Endothelial cell of umbilical vein (primary cell): ENCODE measurements around the gene PSORS1C1. TPM values are rescaled to one million over a fixed set of nuclear protein-coding genes. Genes with fewer than 3 reads are reported as not detected.
"Not testable (repeated sequence)": the region's sequence is repeated elsewhere in the genome, so short reads cannot be mapped to it uniquely, and the experiment has no call there.

Experiments used
- BruUV-seq: library from RNA; stranded (reverse); fragments of 400-500 nt; replicated peaks from 2 replicates; lab custom pipeline; 2021; lab: Mats Ljungman, UMichigan
- CTCF ChIA-PET: fragments of 300-600, 350-600 bp; sonication (Branson Sonifier 250); formaldehyde crosslinking; loops from one replicate; lab custom pipeline; 2021; ENCODE audit warnings: antibody characterized with exemption, inconsistent platforms; lab: Charles Lee
- POLR2A ChIA-PET: fragments of 300-600, 350-600 bp; sonication (Branson Sonifier 250); formaldehyde crosslinking; loops from one replicate; lab custom pipeline; 2021; ENCODE audit warnings: antibody characterized with exemption, inconsistent platforms; lab: Charles Lee
- DNase-seq: peaks from one replicate; pipeline ENCODE4 v3.0.0-alpha.2; 2011; ENCODE audit warnings: low read depth, low spot score
- FAIRE-seq: peaks from 2 replicates; lab custom pipeline; 2011; peaks lifted over from hg19 to GRCh38; lab: Jason Lieb, UNC
- H2AFZ ChIP-seq: 2 replicates; pipeline ENCODE4 v1.6.0; 2012; ENCODE audit warnings: low read depth, low read length, control low read depth, inconsistent platforms
- H3K27ac ChIP-seq: 2 replicates; pipeline ENCODE4 v1.5.1; 2011; ENCODE audit warnings: low read depth, mild to moderate bottlenecking, control low read depth, low read length, moderate library complexity; ENCODE audit not compliant: insufficient read depth
- H3K27me3 ChIP-seq, 2 experiments: 2 replicates each; pipeline versions ENCODE4 v1.6.0 to v1.6.1; 2011; ENCODE audit warnings: low read length in 2 of 2, mixed read lengths in 1 of 2; ENCODE audit not compliant: control insufficient read depth in 2 of 2, insufficient read depth in 2 of 2
- H3K36me3 ChIP-seq, 2 experiments: 2 replicates in 1 of 2; 3 replicates in 1 of 2; pipeline ENCODE4 v1.5.1; 2011; ENCODE audit warnings: low read length in 2 of 2, mild to moderate bottlenecking in 1 of 2, moderate library complexity in 1 of 2; ENCODE audit not compliant: control insufficient read depth in 2 of 2, insufficient read depth in 2 of 2; ENCODE audit errors: extremely low read depth in 1 of 2
- H3K4me1 ChIP-seq: 3 replicates; pipeline ENCODE4 v1.5.1; 2011; ENCODE audit warnings: mild to moderate bottlenecking, low read length; ENCODE audit not compliant: control insufficient read depth, insufficient read depth; ENCODE audit errors: extremely low read depth
- H3K4me2 ChIP-seq: 2 replicates; pipeline ENCODE4 v1.6.1; 2011; ENCODE audit warnings: low read length, control low read depth, mixed read lengths; ENCODE audit not compliant: insufficient read depth
- H3K4me3 ChIP-seq, 3 experiments: fragments of 200-600 bp in 1 of 3; sonication (generic), shearing (Covaris generic) in 1 of 3; replicated peaks in 1 of 3; 2 replicates each; pipeline ENCODE4 v1.5.1; 2011 to 2016; ENCODE audit warnings: control low read depth in 3 of 3, low read length in 3 of 3, mild to moderate bottlenecking in 2 of 3, inconsistent platforms in 1 of 3, low read depth in 1 of 3, moderate library complexity in 1 of 3; ENCODE audit not compliant: insufficient read depth in 1 of 3
- H3K79me2 ChIP-seq: 2 replicates; pipeline ENCODE4 v1.6.0; 2012; ENCODE audit warnings: low read length, inconsistent platforms; ENCODE audit not compliant: control insufficient read depth, insufficient read depth
- H3K9ac ChIP-seq: replicated peaks from 2 replicates; pipeline ENCODE3; 2011; ENCODE audit warnings: low read length, control low read depth; ENCODE audit not compliant: insufficient read depth; ENCODE audit errors: extremely low read depth
- H3K9me1 ChIP-seq: replicated peaks from 3 replicates; pipeline ENCODE4 v1.6.0; 2011; ENCODE audit warnings: mild to moderate bottlenecking, low read length; ENCODE audit not compliant: control insufficient read depth, insufficient read depth; ENCODE audit errors: extremely low read depth
- H3K9me3 ChIP-seq: replicated peaks from 2 replicates; pipeline ENCODE4 v1.5.1; 2012; ENCODE audit warnings: low read length, inconsistent platforms; ENCODE audit not compliant: control insufficient read depth, insufficient read depth
- H4K20me1 ChIP-seq: replicated peaks from 2 replicates; pipeline ENCODE3; 2011; ENCODE audit warnings: mild to moderate bottlenecking, low read length; ENCODE audit not compliant: control insufficient read depth, insufficient read depth; ENCODE audit errors: extremely low read depth
- EZH2 ChIP-seq: IDR thresholded peaks from 2 replicates; pipeline ENCODE4 v1.6.1; 2012; ENCODE audit warnings: borderline replicate concordance, low read depth, mild to moderate bottlenecking, moderate library complexity, low read length, inconsistent platforms; ENCODE audit not compliant: severe bottlenecking
- FOS ChIP-seq: IDR thresholded peaks from 2 replicates; pipeline ENCODE4 v1.6.1; 2011; ENCODE audit warnings: mild to moderate bottlenecking, low read length, moderate library complexity, borderline replicate concordance; ENCODE audit not compliant: insufficient read depth
- GATA2 ChIP-seq: IDR thresholded peaks from 2 replicates; pipeline ENCODE4 v1.7.0; 2011; ENCODE audit warnings: low read depth, mild to moderate bottlenecking, moderate library complexity, mixed read lengths, low read length; ENCODE audit not compliant: insufficient read length, insufficient read depth
- JUN ChIP-seq: IDR thresholded peaks from 2 replicates; pipeline ENCODE4 v1.6.1; 2011; ENCODE audit warnings: borderline replicate concordance, low read depth; ENCODE audit not compliant: insufficient read length, insufficient read depth
- MYC ChIP-seq: IDR thresholded peaks from one replicate; pipeline ENCODE4 v1.6.1; 2011; ENCODE audit warnings: mild to moderate bottlenecking, low read depth, low read length
- POLR2A ChIP-seq: IDR thresholded peaks from 2 replicates; pipeline ENCODE4 v1.6.1; 2012; ENCODE audit warnings: low read depth, mild to moderate bottlenecking, control low read depth, low read length
- POLR2AphosphoS5 ChIP-seq: IDR thresholded peaks from 2 replicates; pipeline ENCODE4 v1.6.1; 2012; ENCODE audit warnings: low read depth, mild to moderate bottlenecking, control low read depth, low read length, moderate library complexity; ENCODE audit not compliant: insufficient read depth
- dilution Hi-C: fragments of 300-500 bp; cut with MboI; formaldehyde crosslinking; loops from one replicate; pipeline ENCODE4 v1.15.0; 2019; ENCODE audit warnings: low sequenced_read_pairs; ENCODE audit not compliant: extremely low pct_ligation_motif_present
- intact Hi-C: fragments of 100-400 bp; cut with micrococcal nuclease; formaldehyde crosslinking; loops from one replicate; pipeline ENCODE4 v1.10.0; 2022
- polyA plus RNA-seq, 4 experiments: library from polyadenylated mRNA; depleted of rRNA in 3 of 4; stranded (reverse) in 3 of 4; unstranded in 1 of 4; fragments of >200 nt; gene quantifications; 2 replicates each; pipeline versions ENCODE4 v1.2.1 to v1.2.3, GENCODE V29; 2011 to 2012; ENCODE audit warnings: missing spikeins in 1 of 4
- total RNA-seq: library from RNA; stranded (reverse); gene quantifications from 2 replicates; pipeline ENCODE4 v1.2.3, GENCODE V29; 2021
- TF ChIP-seq, protein P1 (sequence below), 2 donors: IDR thresholded peaks; 1 replicate in 1 of 2; 2 replicates in 1 of 2; pipeline ENCODE4 v1.5.1; 2011; ENCODE audit warnings: low read length in 2 of 2, mild to moderate bottlenecking in 2 of 2, moderate library complexity in 2 of 2, control low read depth in 1 of 2, inconsistent platforms in 1 of 2, low read depth in 1 of 2; ENCODE audit not compliant: insufficient read depth in 1 of 2; ENCODE audit errors: extremely low read depth in 1 of 2
- TF ChIP-seq, protein P2 (sequence below): IDR thresholded peaks from 2 replicates; pipeline ENCODE4 v1.6.1; 2011; ENCODE audit not compliant: insufficient read depth, insufficient read length

Gene PSORS1C1
- total and polyA plus RNA-seq, 2 donors (not counting 3 experiments of a cell fraction or from before 2014, with no cell fraction given) = 1.1 to 13.2 TPM

DNA sequence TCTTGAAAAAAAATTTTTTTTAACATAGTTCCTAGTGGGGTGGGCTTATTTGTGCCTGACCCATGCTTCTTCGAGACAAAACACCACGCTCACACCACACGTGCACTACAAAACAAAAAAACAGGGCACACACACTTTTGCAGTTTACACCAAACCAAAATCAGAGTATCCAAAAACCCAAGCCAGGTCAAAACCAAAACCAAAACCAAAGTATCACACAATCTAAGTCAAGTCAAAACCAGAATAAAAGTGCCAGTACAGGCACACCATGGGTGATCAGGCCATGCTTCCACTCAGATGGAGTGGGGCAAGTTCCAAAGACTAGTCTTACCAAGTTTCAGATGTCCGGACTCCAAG lies 71.1 kb downstream of the PSORS1C1 start:
- H3K36me3 ChIP-seq, POLR2A ChIA-PET, dilution Hi-C loops, DNase-seq, intact Hi-C loops, CTCF ChIA-PET, H3K4me3 ChIP-seq, H3K4me1 ChIP-seq, H3K9me1 ChIP-seq, BruUV-seq, H2AFZ ChIP-seq, H4K20me1 ChIP-seq, H3K27me3 ChIP-seq, H3K4me2 ChIP-seq, H3K9ac ChIP-seq, FAIRE-seq, H3K27ac ChIP-seq, H3K79me2 ChIP-seq, H3K9me3 ChIP-seq: not testable (repeated sequence)

DNA sequence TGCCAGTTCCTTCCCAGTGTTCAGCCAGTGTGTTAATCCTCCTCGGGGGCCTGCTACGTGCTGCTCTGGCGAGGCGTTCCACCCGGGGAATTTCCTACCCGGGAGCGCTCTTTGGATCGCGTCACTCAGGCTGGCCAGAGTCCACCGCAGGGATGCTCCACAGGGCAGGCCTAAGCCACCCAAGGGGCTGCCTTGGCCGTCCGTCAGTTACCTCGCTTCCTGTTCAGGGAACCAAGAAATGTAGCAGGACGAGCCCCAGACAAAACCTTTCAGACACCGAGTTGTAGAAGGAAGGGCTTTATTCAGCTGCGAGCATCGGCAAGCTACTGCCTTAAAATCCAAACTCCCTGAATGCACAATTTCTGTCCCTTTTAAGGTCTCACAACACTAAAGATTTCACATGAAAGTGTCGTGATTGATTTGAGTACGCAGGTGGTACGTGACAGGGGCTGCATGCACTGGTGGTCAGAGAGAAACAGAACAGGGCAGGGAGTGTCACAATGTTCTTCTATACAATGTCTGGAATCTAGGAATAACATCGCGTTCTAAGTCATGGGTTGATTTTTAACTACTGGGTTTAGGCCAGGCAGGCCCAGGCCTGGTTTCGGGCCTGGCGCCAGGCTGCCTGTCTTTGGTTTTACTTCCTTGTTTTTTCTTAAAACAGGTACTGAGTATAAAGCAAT lies 71.6 kb downstream of the PSORS1C1 start:
- Histone ChIP-seq H3K4me2 (no peak overlapping the region), H3K36me3 (no peaks in the 10 kb centered on the region), H3K9ac (no peak overlapping the region), H3K9me3 (no peaks in the 10 kb centered on the region), H3K27ac (no peak overlapping the region), H3K79me2 (no peaks in the 10 kb centered on the region), H4K20me1 (no peaks in the 10 kb centered on the region), H3K4me1 (no peaks in the 10 kb centered on the region), H3K27me3 (no peaks in the 10 kb centered on the region), H3K4me3 (no peak overlapping the region), H3K9me1 (no peaks in the 10 kb centered on the region), H2AFZ (no peak overlapping the region)
- ChIA-PET CTCF (no interaction called here), POLR2A (no interaction called here)
- TF ChIP-seq POLR2AphosphoS5 = no peak
- TF ChIP-seq, protein P1, sequence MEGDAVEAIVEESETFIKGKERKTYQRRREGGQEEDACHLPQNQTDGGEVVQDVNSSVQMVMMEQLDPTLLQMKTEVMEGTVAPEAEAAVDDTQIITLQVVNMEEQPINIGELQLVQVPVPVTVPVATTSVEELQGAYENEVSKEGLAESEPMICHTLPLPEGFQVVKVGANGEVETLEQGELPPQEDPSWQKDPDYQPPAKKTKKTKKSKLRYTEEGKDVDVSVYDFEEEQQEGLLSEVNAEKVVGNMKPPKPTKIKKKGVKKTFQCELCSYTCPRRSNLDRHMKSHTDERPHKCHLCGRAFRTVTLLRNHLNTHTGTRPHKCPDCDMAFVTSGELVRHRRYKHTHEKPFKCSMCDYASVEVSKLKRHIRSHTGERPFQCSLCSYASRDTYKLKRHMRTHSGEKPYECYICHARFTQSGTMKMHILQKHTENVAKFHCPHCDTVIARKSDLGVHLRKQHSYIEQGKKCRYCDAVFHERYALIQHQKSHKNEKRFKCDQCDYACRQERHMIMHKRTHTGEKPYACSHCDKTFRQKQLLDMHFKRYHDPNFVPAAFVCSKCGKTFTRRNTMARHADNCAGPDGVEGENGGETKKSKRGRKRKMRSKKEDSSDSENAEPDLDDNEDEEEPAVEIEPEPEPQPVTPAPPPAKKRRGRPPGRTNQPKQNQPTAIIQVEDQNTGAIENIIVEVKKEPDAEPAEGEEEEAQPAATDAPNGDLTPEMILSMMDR (IDR thresholded peaks at IDR 0.05; ENCODE audit: extremely low read depth in 1 of 2, insufficient read depth in 1 of 2, low read depth in 1 of 2, low read length in 2 of 2) = no peak
- TF ChIP-seq JUN = no peak
- no peak for TF ChIP-seq GATA2
- no peak for TF ChIP-seq FOS
- no peak for TF ChIP-seq MYC
- TF ChIP-seq, protein P2, sequence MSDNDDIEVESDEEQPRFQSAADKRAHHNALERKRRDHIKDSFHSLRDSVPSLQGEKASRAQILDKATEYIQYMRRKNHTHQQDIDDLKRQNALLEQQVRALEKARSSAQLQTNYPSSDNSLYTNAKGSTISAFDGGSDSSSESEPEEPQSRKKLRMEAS = no peak
- no peak for TF ChIP-seq POLR2A
- no peak for TF ChIP-seq EZH2
- BruUV-seq = no TSS peak
- intact Hi-C loops = no loop called here
- no peak for FAIRE-seq
- dilution Hi-C loops = no loop called here
- no peak for DNase-seq
